GM21381 (cell line): ENCODE data around the gene TTC39B.
"Not testable (repeated sequence)": the region's sequence is repeated elsewhere in the genome, so short reads cannot be mapped to it uniquely, and the experiment has no call there.

Experiments
- ATAC-seq: cut with Tn5 transposase; IDR thresholded peaks from one replicate; pipeline ENCODE4 v1.9.1; 2021; ENCODE audit warnings: mild to moderate bottlenecking, moderate library complexity; ENCODE audit not compliant: unreplicated experiment

Gene TTC39B

DNA sequence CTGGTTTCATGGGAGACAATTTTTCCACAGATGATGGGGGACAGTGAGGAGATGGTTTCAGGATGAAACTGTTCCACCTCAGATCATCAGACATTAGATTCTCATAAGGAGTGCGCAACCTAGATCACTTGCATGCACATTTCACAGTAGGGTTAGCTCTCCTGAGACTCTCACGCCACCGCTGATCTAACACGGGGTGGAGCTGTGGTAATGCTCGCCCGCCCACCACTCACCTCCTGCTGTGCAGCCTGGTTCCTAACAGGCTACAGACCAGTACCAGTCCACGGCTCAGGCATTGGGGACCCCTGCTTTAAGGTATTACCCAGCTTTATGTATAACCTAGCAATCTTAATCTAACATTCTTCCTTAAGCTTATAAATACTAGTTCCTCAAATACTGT, 35.6 kb downstream of the TTC39B start:
- no peak for ATAC-seq

DNA sequence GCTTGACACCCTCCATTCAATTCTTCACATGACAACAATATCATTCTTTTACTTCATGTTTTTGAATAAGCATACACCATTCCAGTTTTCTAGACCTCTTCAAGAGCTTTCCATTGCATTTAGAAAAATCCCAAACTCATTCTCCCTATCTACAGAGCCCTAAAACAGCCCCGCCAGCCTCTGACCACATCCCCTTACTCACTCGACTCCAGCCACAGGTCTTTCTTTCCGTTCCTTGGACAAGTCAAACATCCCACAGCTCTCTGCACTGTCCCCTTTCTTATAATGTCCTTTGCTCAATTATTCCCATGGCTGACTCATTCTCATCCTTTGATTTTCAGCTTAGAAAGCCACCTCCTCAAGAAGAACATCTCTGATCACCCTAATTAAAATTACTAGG, 38.2 kb downstream of the TTC39B start:
- no peak for ATAC-seq

DNA sequence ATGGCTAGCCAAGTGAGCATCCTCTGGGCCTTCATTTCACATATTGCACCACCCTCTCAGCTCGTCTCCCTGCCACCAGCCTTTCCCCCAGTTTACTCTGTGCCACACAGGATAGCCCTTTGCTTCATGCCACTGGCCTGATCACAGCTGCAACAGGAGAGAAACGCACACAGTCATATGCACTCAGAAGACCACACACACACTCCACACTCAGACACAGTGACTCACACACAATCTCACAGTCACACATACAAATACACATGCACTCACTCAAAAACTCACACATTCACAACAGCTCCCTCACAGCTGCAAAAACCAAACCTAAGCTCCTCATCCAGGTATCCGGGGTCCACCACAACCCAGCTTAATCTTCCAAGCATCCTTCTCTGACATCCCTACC, 38.7 kb downstream of the TTC39B start:
- no peak for ATAC-seq

DNA sequence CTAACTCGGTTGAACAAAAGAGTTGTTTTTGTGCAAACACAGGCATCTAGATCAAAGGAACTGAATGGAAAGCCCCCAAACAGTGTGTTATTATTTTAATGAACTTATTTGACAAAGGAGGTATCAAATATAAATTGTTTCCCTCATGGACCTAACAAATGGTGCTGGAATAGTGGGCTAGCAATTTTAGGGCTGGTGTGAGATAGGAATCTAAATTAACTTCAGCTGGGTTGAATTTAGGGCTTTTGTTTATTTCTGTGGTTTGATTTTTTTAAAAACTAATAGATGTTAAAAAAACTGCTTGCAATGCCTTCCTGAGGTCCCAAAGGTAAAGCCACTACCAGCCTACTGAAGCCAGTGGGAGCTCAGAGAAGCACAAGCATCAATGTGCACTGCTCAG, 42.1 kb downstream of the TTC39B start:
- ATAC-seq = no peak

GRCh38 chr9:15262581-15262980, 44.4 kb downstream of the TTC39B start:
- no peak for ATAC-seq

DNA sequence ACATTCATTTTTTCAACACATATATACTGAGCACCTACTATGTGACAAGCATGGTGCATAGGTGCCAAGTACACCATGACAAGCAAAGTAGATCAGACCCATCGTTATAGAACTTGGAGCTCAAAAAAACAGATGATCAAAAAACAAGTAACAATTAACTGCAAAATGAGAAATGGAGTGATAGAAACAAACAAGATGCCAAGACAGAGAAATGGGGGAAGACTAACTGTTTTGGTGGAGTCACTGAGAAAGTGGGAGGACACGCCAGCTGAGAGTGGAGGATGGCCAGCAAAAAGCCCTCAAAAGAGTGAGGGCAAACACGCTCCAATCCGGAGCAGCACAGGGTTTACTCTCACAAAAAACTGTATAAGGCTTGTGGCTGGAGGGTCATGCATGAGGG, 50.6 kb downstream of the TTC39B start:
- ATAC-seq = no peak

DNA sequence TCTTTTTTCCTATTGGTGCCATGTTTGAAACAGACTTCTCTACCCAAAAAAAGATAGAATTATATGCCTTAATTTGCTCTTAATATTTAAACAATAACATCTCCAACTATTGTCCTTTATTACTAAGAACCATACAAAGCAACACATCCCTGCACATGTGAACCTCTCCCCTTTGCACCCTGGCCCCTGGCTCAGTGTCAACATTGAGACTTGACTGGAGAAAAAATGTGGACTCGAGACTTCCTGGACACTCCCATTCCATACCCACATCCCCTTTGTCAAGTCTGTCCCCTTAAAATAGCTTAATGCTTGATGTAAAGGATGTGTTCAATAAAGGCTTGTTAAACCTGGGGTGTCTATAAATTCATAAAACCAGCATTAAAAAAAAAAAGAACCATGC, 53.2 kb downstream of the TTC39B start:
- no peak for ATAC-seq

- ATAC-seq = no peak
These were observed 53.8 kb downstream of the TTC39B start for GRCh38 chr9:15253197-15253596.

DNA sequence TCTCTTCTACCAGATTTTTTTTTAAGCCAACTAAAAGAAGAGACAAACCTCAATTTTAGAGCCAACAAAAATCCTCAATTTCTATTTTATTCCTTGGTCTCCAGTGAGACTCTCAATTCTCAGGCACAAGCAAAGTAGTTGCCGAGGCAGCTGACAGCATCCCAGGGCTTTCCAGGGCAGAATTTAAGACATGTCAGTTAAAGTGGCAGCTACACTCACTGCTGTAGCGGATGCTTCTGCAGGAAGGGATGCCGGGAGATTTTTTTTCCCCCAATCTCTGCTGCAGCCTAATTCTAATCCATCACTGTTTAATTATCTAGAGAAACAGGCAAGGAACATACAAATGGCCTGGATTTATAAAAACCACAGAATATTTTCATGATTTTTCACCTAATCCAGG, 57.0 kb downstream of the TTC39B start:
- ATAC-seq = no peak

DNA sequence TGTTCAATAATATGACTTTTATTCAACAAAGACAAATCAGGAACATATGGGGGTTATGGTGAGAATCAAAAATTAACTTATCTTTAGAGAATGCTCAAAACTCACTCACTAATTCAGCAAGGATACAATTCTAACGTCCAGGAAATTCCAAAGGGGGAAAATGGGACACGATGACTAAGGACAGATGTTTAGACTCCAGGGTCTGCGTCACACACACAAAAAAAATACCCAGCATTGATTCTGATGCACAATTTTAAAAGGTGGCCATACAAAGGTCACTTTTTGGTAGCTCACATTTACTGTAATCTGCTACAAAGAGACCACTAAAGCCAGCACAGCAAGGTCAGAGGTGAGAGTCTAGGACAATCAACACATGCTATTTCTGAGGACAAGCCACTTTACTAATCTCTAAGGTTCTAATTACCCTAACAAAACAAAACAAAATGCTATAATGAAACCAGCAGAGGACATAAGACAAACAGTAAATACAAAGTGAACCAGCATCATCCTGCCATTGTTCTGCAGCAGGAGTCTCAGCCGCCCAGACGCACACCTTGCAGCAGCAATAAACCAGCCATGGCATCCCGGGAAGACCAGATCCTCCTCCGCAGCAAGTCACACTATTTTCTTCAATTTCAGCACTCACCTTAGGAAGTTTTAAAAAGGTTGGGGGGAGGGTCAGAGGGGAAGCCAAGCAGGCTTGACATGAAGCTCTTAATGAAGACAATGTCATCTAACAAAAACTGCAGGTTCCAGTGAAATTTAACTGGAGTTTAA, 57.8 kb downstream of the TTC39B start:
- ATAC-seq = no peak

DNA sequence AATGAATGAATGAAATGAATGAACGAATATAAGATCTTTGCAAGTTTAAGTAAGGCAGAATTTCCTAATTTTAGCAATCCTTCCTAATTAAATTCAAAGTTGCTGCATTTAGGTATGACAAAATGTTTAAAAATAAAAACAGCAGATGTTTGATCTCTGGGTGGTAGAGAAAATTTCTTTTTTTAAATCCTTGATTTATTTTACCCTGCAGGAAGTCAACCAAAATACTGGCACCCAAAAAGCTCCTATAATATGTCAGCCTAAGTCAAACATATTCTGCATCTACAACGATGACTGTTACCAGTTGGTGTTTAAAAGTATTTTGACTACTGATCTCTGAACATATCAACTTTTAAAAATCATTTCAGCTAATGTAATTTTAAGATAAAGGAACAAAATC, 58.4 kb downstream of the TTC39B start:
- no peak for ATAC-seq

DNA sequence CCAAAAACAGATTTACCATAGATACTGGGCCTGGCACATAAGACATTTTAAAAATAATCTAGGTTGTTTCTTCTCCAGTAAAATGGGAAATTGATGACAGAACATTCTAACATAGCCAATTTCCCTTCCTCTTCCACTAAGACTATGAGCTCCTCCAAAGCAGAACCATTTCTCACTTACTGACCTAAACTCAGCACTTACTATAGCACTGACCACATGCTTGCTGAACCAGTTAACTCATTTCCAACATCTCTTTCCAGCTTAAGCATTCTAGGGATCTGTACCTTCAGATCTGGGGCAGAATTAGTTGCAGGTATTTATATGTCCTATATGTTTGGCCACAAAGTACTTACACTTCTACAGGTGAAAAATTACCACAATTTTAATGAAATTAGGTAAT, 58.9 kb downstream of the TTC39B start:
- no peak for ATAC-seq

GRCh38 chr9:15246708-15247107, 60.3 kb downstream of the TTC39B start:
- no peak for ATAC-seq

DNA sequence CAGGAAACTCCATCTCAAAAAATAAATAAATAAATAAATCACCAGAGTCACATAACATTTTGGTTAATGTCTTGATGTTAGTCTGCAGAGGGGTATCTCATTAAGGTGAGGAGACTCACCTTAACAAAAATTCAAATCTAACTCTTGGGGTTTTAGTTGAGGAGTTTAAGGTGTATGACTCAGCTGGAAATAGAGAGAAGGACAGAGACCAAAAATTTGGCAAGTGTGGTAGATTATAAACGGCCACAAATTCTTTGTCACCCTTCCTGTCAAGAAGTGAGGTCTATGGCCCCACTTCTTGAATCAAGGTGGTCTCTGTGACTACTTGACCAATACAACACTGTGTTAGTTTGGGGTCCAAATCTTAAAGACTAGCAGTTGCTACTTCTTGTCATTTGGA, 60.8 kb downstream of the TTC39B start:
- ATAC-seq = no peak

- ATAC-seq = no peak
These were observed 63.0 kb downstream of the TTC39B start for GRCh38 chr9:15244001-15244441.

DNA sequence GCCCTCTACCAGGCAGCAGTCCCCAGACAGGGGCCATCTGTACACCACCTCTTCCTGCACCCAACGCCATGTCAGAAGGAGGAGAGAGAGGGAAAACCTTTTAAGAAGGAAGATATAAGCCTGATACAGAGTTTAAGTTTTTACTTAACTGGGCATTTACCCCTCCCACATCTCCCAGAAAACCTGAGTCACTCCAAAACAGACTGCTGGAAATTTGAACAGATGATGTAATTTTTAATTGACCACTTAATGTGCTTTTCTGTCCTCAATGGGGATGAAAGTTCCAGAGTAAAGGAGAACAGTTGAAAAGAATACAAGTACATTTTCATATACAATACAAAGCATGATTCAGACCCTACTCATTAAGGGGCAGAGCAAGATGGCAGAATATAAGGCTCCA, 63.9 kb downstream of the TTC39B start:
- no peak for ATAC-seq

- no peak for ATAC-seq
These were observed 66.1 kb downstream of the TTC39B start for GRCh38 chr9:15240927-15241326.

GRCh38 chr9:15239816-15240215, 67.2 kb downstream of the TTC39B start:
- ATAC-seq = no peak

GRCh38 chr9:15238646-15239045, 68.4 kb downstream of the TTC39B start:
- ATAC-seq = no peak

GRCh38 chr9:15235658-15236057, 71.4 kb downstream of the TTC39B start:
- no peak for ATAC-seq

- not testable (repeated sequence) for ATAC-seq
These were observed 73.0 kb downstream of the TTC39B start for GRCh38 chr9:15233941-15234490.

- not testable (repeated sequence) for ATAC-seq
These were observed 74.2 kb downstream of the TTC39B start for GRCh38 chr9:15232706-15233280.
